Neural cell (in vitro differentiated cells): ENCODE results near the gene SAG. TPM values are rescaled to one million over a fixed set of nuclear protein-coding genes. Genes with fewer than 3 reads are reported as not detected.

Source experiments
- H2AFZ ChIP-seq: fragments of 200-600, 300-800 bp; sonication (generic), shearing (Covaris generic); 2 replicates; pipeline ENCODE4 v1.6.0; 2014; ENCODE audit warnings: low read depth, mild to moderate bottlenecking, antibody characterized with exemption, low read length, moderate library complexity
- H3F3A ChIP-seq: fragments of 200-600 bp; shearing (Covaris generic); 2 replicates; pipeline ENCODE4 v1.6.1; 2016; ENCODE audit warnings: mild to moderate bottlenecking, moderate library complexity, mixed read lengths, antibody characterized with exemption, low read length; ENCODE audit not compliant: insufficient read depth, poor library complexity, severe bottlenecking
- H3K27ac ChIP-seq: fragments of 200-600, 300-800 bp; sonication (generic), shearing (Covaris generic); 2 replicates; pipeline ENCODE4 v1.5.1; 2014; ENCODE audit warnings: mild to moderate bottlenecking, low read length, moderate library complexity
- H3K27me3 ChIP-seq: fragments of 300-800, 200-600 bp; sonication (generic), shearing (Covaris generic); 2 replicates; pipeline ENCODE4 v1.6.0; 2014; ENCODE audit warnings: mild to moderate bottlenecking, low read depth, low read length, moderate library complexity; ENCODE audit not compliant: insufficient read depth
- H3K36me3 ChIP-seq: fragments of 300-800, 200-600 bp; sonication (generic), shearing (Covaris generic); 2 replicates; pipeline ENCODE4 v1.5.1; 2014; ENCODE audit warnings: mild to moderate bottlenecking, antibody characterized with exemption, low read length, moderate library complexity; ENCODE audit not compliant: insufficient read depth
- H3K4me2 ChIP-seq: fragments of 300-800, 200-600 bp; sonication (generic), shearing (Covaris generic); 2 replicates; pipeline ENCODE4 v1.6.0; 2014; ENCODE audit warnings: mild to moderate bottlenecking, low read length
- H3K4me3 ChIP-seq: fragments of 300-800, 200-600 bp; sonication (generic), shearing (Covaris generic); 2 replicates; pipeline ENCODE4 v1.5.1; 2014; ENCODE audit warnings: mild to moderate bottlenecking, low read length, moderate library complexity
- H3K79me2 ChIP-seq: fragments of 200-600 bp; shearing (Covaris generic); replicated peaks from 2 replicates; pipeline ENCODE4 v1.6.0; 2014; ENCODE audit warnings: mild to moderate bottlenecking, low read length, moderate library complexity; ENCODE audit not compliant: insufficient read depth
- H3K9ac ChIP-seq: fragments of 300-800, 200-600 bp; sonication (generic), shearing (Covaris generic); 2 replicates; pipeline ENCODE4 v1.6.1; 2016; ENCODE audit warnings: mild to moderate bottlenecking, low read length, mixed read lengths
- H3K9me2 ChIP-seq: fragments of 200-600 bp; shearing (Covaris generic); 2 replicates; pipeline ENCODE4 v1.6.1; 2016; ENCODE audit warnings: mild to moderate bottlenecking, low read length, mixed read lengths; ENCODE audit not compliant: insufficient read depth
- H3K9me3 ChIP-seq: fragments of 200-600, 300-800 bp; sonication (generic), shearing (Covaris generic); 2 replicates; pipeline ENCODE4 v1.6.1; 2016; ENCODE audit warnings: mild to moderate bottlenecking, mixed run types, low read length, moderate library complexity, mixed read lengths
- H4K20me1 ChIP-seq: fragments of 200-600 bp; shearing (Covaris generic); 2 replicates; pipeline ENCODE4 v1.6.1; 2016; ENCODE audit warnings: mild to moderate bottlenecking, mixed run types; ENCODE audit not compliant: insufficient read depth
- CTCF ChIP-seq: fragments of 450-650 bp; IDR thresholded peaks from 2 replicates; pipeline ENCODE4 v1.5.1; 2014; ENCODE audit warnings: antibody characterized with exemption, mild to moderate bottlenecking, moderate library complexity; ENCODE audit not compliant: poor library complexity, severe bottlenecking
- EP300 ChIP-seq: fragments of 450-650 bp; conservative IDR thresholded peaks from 2 replicates; pipeline ENCODE4 v1.6.1; 2014; ENCODE audit warnings: antibody characterized with exemption, mild to moderate bottlenecking, moderate library complexity; ENCODE audit not compliant: poor library complexity, severe bottlenecking
- EZH2 ChIP-seq: fragments of 200-600, 300-800 bp; shearing (Covaris generic), sonication (generic); IDR thresholded peaks from 2 replicates; pipeline ENCODE4 v1.6.1; 2014; ENCODE audit warnings: antibody characterized with exemption, low read length, borderline replicate concordance, mild to moderate bottlenecking; ENCODE audit not compliant: insufficient read depth, poor library complexity, severe bottlenecking
- MXI1 ChIP-seq: fragments of 450-650 bp; conservative IDR thresholded peaks from 2 replicates; pipeline ENCODE4 v1.6.1; 2014; ENCODE audit warnings: antibody characterized with exemption, mild to moderate bottlenecking; ENCODE audit not compliant: poor library complexity, severe bottlenecking
- POLR2AphosphoS5 ChIP-seq: IDR thresholded peaks from 2 replicates; pipeline ENCODE4 v1.6.1; 2012
- RAD21 ChIP-seq: fragments of 450-650 bp; conservative IDR thresholded peaks from 2 replicates; pipeline ENCODE4 v1.6.1; 2014; ENCODE audit warnings: antibody characterized with exemption, mild to moderate bottlenecking, moderate library complexity
- REST ChIP-seq: IDR thresholded peaks from 2 replicates; pipeline ENCODE4 v1.6.1; 2012; ENCODE audit warnings: borderline replicate concordance
- SMC3 ChIP-seq: fragments of 450-650 bp; conservative IDR thresholded peaks from 2 replicates; pipeline ENCODE4 v1.6.1; 2014; ENCODE audit warnings: antibody characterized with exemption, mild to moderate bottlenecking, moderate library complexity; ENCODE audit not compliant: poor library complexity
- TAF1 ChIP-seq: IDR thresholded peaks from 2 replicates; pipeline ENCODE4 v1.6.1; 2012; ENCODE audit warnings: low read depth
- polyA plus RNA-seq: library from polyadenylated mRNA; depleted of rRNA; stranded (reverse); fragments of >200 nt; gene quantifications from 2 replicates; pipeline ENCODE4 v1.2.3, GENCODE V29; 2014

SAG gene
- polyA plus RNA-seq, 1 donor from 2014 or later, result not detected

- H3K79me2 ChIP-seq, result no peaks in the 10 kb centered on the region
- H4K20me1 ChIP-seq, result no peaks in the 10 kb centered on the region
- no peak overlapping the region for H3K4me3 ChIP-seq
- H3F3A ChIP-seq, result no peaks in the 10 kb centered on the region
- H3K9me3 ChIP-seq, result no peaks in the 10 kb centered on the region
- no peak overlapping the region for H3K27ac ChIP-seq
- H3K36me3 ChIP-seq, result peaks cover 12% of the 10 kb centered on the region
- no peak overlapping the region for H2AFZ ChIP-seq
- H3K9ac ChIP-seq, result no peak overlapping the region
- H3K4me2 ChIP-seq, result no peak overlapping the region
- no peaks in the 10 kb centered on the region for H3K9me2 ChIP-seq
- TF ChIP-seq RAD21 (no peak), EP300 (no peak), CTCF (no peak), REST (no peak), SMC3 (no peak), MXI1 (no peak), TAF1 (no peak), POLR2AphosphoS5 (no peak), EZH2 (no peak)
- H3K27me3 ChIP-seq, result no peaks in the 10 kb centered on the region
Measured at GRCh38 chr2:233273120-233273519, 34.5 kb upstream of the SAG start.

- Histone ChIP-seq H4K20me1 (no peaks in the 10 kb centered on the region), H2AFZ (no peak overlapping the region), H3F3A (no peaks in the 10 kb centered on the region), H3K4me3 (no peak overlapping the region), H3K9ac (no peak overlapping the region), H3K27ac (no peak overlapping the region), H3K27me3 (no peaks in the 10 kb centered on the region), H3K79me2 (no peaks in the 10 kb centered on the region), H3K9me3 (no peaks in the 10 kb centered on the region), H3K9me2 (no peaks in the 10 kb centered on the region), H3K36me3 (peaks cover 12% of the 10 kb centered on the region), H3K4me2 (no peak overlapping the region)
- no peak for TF ChIP-seq CTCF
- no peak for TF ChIP-seq RAD21
- no peak for TF ChIP-seq REST
- TF ChIP-seq EZH2, result no peak
- no peak for TF ChIP-seq SMC3
- TF ChIP-seq TAF1, result no peak
- no peak for TF ChIP-seq POLR2AphosphoS5
- no peak for TF ChIP-seq MXI1
Measured at GRCh38 chr2:233275223-233275622, 32.4 kb upstream of the SAG start.
